Effector memory CD4-positive, alpha-beta T cell (primary cell): ENCODE results near the gene PSMD11.

Experiments used
- DNase-seq, 3 donors: peaks; one replicate each; pipeline ENCODE4 v3.0.0-alpha.2; 2020
- H3K27ac ChIP-seq: 2 replicates; pipeline ENCODE4 v1.7.0; 2013; ENCODE audit warnings: mild to moderate bottlenecking, low read length, moderate library complexity; ENCODE audit not compliant: insufficient read depth, poor library complexity, severe bottlenecking
- H3K27me3 ChIP-seq: replicated peaks from 2 replicates; pipeline ENCODE4 v1.7.0; 2013; ENCODE audit warnings: mild to moderate bottlenecking, low read length; ENCODE audit not compliant: insufficient read depth, control insufficient read depth, poor library complexity, severe bottlenecking
- H3K36me3 ChIP-seq: 2 replicates; pipeline ENCODE4 v1.7.0; 2013; ENCODE audit warnings: mild to moderate bottlenecking, low read length, moderate library complexity; ENCODE audit not compliant: control insufficient read depth, insufficient read depth
- H3K4me1 ChIP-seq: 2 replicates; pipeline ENCODE4 v1.7.0; 2013; ENCODE audit warnings: low read length, mild to moderate bottlenecking; ENCODE audit not compliant: control insufficient read depth, insufficient read depth, poor library complexity, severe bottlenecking
- H3K4me3 ChIP-seq: 2 replicates; pipeline ENCODE4 v1.7.0; 2013; ENCODE audit warnings: low read length, low read depth, mild to moderate bottlenecking; ENCODE audit not compliant: insufficient read depth, poor library complexity, severe bottlenecking
- H3K9me3 ChIP-seq: 2 replicates; pipeline ENCODE4 v1.7.0; 2013; ENCODE audit warnings: mild to moderate bottlenecking, low read length, moderate library complexity; ENCODE audit not compliant: control insufficient read depth

The PSMD11 gene

GRCh38 chr17:32529604-32530003 is 85.3 kb downstream of the PSMD11 start:
- Histone ChIP-seq H3K27ac (no peak overlapping the region), H3K4me1 (peaks cover 10% of the 10 kb centered on the region), H3K9me3 (no peaks in the 10 kb centered on the region), H3K36me3 (no peaks in the 10 kb centered on the region), H3K4me3 (no peak overlapping the region), H3K27me3 (no peaks in the 10 kb centered on the region)
- no peak for DNase-seq
